Spinal cord (tissue), 10 donors: Measurements from ENCODE around the gene KANTR. TPM values are rescaled to one million over a fixed set of nuclear protein-coding genes. Genes with fewer than 3 reads are reported as not detected.

Experiments used
- DNase-seq, 6 donors: peaks; one replicate each; pipeline versions ENCODE4 v3.0.0 to v3.0.0-alpha.2; 2013 to 2015; ENCODE audit warnings: low spot score in 6 of 6, low read depth in 4 of 6
- H3K27ac ChIP-seq: one replicate; pipeline ENCODE4 v1.5.1; 2013; ENCODE audit warnings: low read depth, low read length, control low read depth
- H3K27me3 ChIP-seq: one replicate; pipeline ENCODE4 v1.6.1; 2013; ENCODE audit warnings: low read length; ENCODE audit not compliant: control insufficient read depth, insufficient read depth
- H3K36me3 ChIP-seq: one replicate; pipeline ENCODE4 v1.6.1; 2013; ENCODE audit warnings: low read length; ENCODE audit not compliant: control insufficient read depth, insufficient read depth
- H3K4me1 ChIP-seq: one replicate; pipeline ENCODE4 v1.6.1; 2013; ENCODE audit warnings: low read length; ENCODE audit not compliant: control insufficient read depth, insufficient read depth
- H3K4me3 ChIP-seq: one replicate; pipeline ENCODE4 v1.5.1; 2013; ENCODE audit warnings: low read depth, low read length, control low read depth
- H3K9me3 ChIP-seq: one replicate; pipeline ENCODE4 v1.6.1; 2013; ENCODE audit warnings: low read length; ENCODE audit not compliant: control insufficient read depth, insufficient read depth
- whole genome bisulfite sequencing: methylation state at CpG from one replicate; pipeline ENCODE4 v1.1.5; 2013; ENCODE audit warnings: missing lambda C conversion rate; ENCODE audit not compliant: insufficient coverage; 5-methylcytosine and 5-hydroxymethylcytosine counted together
- polyA plus RNA-seq, 2 donors: library from polyadenylated mRNA; unstranded; fragments of 120-200 nt; gene quantifications; one replicate each; pipeline ENCODE4 v1.2.1, GENCODE V29; 2013; ENCODE audit not compliant: insufficient read length in 2 of 2
- total RNA-seq, 2 donors: library from RNA; depleted of rRNA in 1 of 2; stranded (reverse); fragments of 120-200 nt in 1 of 2; fragments of >200 nt in 1 of 2; gene quantifications; one replicate each; pipeline versions ENCODE4 v1.2.3 to v1.2.4, GENCODE V29; 2013 to 2014
- donor health status: healthy.

Gene KANTR
- total and polyA plus RNA-seq, 4 donors, result 18.6 to 46.4 (median 28.9) TPM

- peaks cover 17% of the 10 kb centered on the region for H3K36me3 ChIP-seq
- H3K27ac ChIP-seq, result no peak overlapping the region
- WGBS, result 46% methylated on average over 2 of the region's 3 CpGs
- peak in 1 of 6 donors; percentile 16 for DNase-seq
- H3K27me3 ChIP-seq, result peaks cover 11% of the 10 kb centered on the region
- no peak overlapping the region for H3K4me3 ChIP-seq
- H3K9me3 ChIP-seq, result no peaks in the 10 kb centered on the region
- H3K4me1 ChIP-seq, result peaks cover 6% of the 10 kb centered on the region
These were observed 22.2 kb downstream of the KANTR start for GRCh38 chrX:53116101-53116500.

- Histone ChIP-seq H3K4me1 (no peaks in the 10 kb centered on the region), H3K4me3 (no peak overlapping the region), H3K9me3 (peaks cover 3% of the 10 kb centered on the region), H3K36me3 (no peaks in the 10 kb centered on the region), H3K27me3 (peaks cover 6% of the 10 kb centered on the region), H3K27ac (no peak overlapping the region)
- DNase-seq, result peak in 1 of 6 donors; percentile 9
- WGBS, result no CpG with 5 or more reads among the region's 1 CpG
These were observed 28.1 kb downstream of the KANTR start for GRCh38 chrX:53122013-53122412.

GRCh38 chrX:53125506-53125905 lies 31.6 kb downstream of the KANTR start:
- Histone ChIP-seq H3K4me3 (no peak overlapping the region), H3K4me1 (no peaks in the 10 kb centered on the region), H3K27ac (no peak overlapping the region), H3K9me3 (peaks cover 3% of the 10 kb centered on the region), H3K27me3 (peaks cover 7% of the 10 kb centered on the region), H3K36me3 (no peaks in the 10 kb centered on the region)
- no peak for DNase-seq

GRCh38 chrX:53126377-53126776 lies 32.4 kb downstream of the KANTR start:
- no peaks in the 10 kb centered on the region for H3K4me1 ChIP-seq
- no peak overlapping the region for H3K27ac ChIP-seq
- no CpG with 5 or more reads among the region's 2 CpGs for WGBS
- H3K4me3 ChIP-seq, result no peak overlapping the region
- no peak for DNase-seq
- H3K36me3 ChIP-seq, result no peaks in the 10 kb centered on the region
- peaks cover 3% of the 10 kb centered on the region for H3K9me3 ChIP-seq
- H3K27me3 ChIP-seq, result peaks cover 7% of the 10 kb centered on the region

GRCh38 chrX:53128097-53128749 lies 34.3 kb downstream of the KANTR start:
- H3K9me3 ChIP-seq, result peaks cover 3% of the 10 kb centered on the region
- 60% methylated on average over 3 of the region's 3 CpGs for WGBS
- H3K4me1 ChIP-seq, result no peaks in the 10 kb centered on the region
- H3K27me3 ChIP-seq, result peaks cover 14% of the 10 kb centered on the region
- H3K4me3 ChIP-seq, result no peak overlapping the region
- DNase-seq, result no peak
- H3K27ac ChIP-seq, result no peak overlapping the region
- no peaks in the 10 kb centered on the region for H3K36me3 ChIP-seq

- no peak overlapping the region for H3K4me3 ChIP-seq
- no CpG with 5 or more reads among the region's 4 CpGs for WGBS
- H3K4me1 ChIP-seq, result no peaks in the 10 kb centered on the region
- H3K9me3 ChIP-seq, result no peaks in the 10 kb centered on the region
- H3K27ac ChIP-seq, result no peak overlapping the region
- H3K36me3 ChIP-seq, result no peaks in the 10 kb centered on the region
- DNase-seq, result no peak
- peaks cover 15% of the 10 kb centered on the region for H3K27me3 ChIP-seq
These were observed 39.5 kb downstream of the KANTR start for GRCh38 chrX:53133400-53133799.

GRCh38 chrX:53135581-53135980 lies 41.6 kb downstream of the KANTR start:
- H3K9me3 ChIP-seq, result no peaks in the 10 kb centered on the region
- 77% methylated on average over 2 of the region's 2 CpGs for WGBS
- H3K4me3 ChIP-seq, result no peak overlapping the region
- no peak overlapping the region for H3K27ac ChIP-seq
- no peak for DNase-seq
- peaks cover 15% of the 10 kb centered on the region for H3K27me3 ChIP-seq
- H3K4me1 ChIP-seq, result no peaks in the 10 kb centered on the region
- no peaks in the 10 kb centered on the region for H3K36me3 ChIP-seq

GRCh38 chrX:53153581-53153980 lies 59.6 kb downstream of the KANTR start:
- no peak overlapping the region for H3K4me3 ChIP-seq
- no peak overlapping the region for H3K27ac ChIP-seq
- no peaks in the 10 kb centered on the region for H3K36me3 ChIP-seq
- peaks cover 2% of the 10 kb centered on the region for H3K27me3 ChIP-seq
- WGBS, result 75% methylated on average over 1 of the region's 1 CpG
- H3K4me1 ChIP-seq, result no peaks in the 10 kb centered on the region
- no peak for DNase-seq
- no peaks in the 10 kb centered on the region for H3K9me3 ChIP-seq

- peaks cover 2% of the 10 kb centered on the region for H3K27me3 ChIP-seq
- no peak overlapping the region for H3K4me3 ChIP-seq
- DNase-seq, result no peak
- H3K27ac ChIP-seq, result no peak overlapping the region
- no peaks in the 10 kb centered on the region for H3K36me3 ChIP-seq
- no peaks in the 10 kb centered on the region for H3K9me3 ChIP-seq
- no peaks in the 10 kb centered on the region for H3K4me1 ChIP-seq
- 58% methylated on average over 2 of the region's 8 CpGs for WGBS
These were observed 61.7 kb downstream of the KANTR start for GRCh38 chrX:53155512-53156206.

- no peak for DNase-seq
- Histone ChIP-seq H3K36me3 (no peaks in the 10 kb centered on the region), H3K9me3 (no peaks in the 10 kb centered on the region), H3K27me3 (peaks cover 2% of the 10 kb centered on the region), H3K4me1 (no peaks in the 10 kb centered on the region), H3K27ac (no peak overlapping the region), H3K4me3 (no peak overlapping the region)
- no CpG with 5 or more reads among the region's 2 CpGs for WGBS
These were observed 62.3 kb downstream of the KANTR start for GRCh38 chrX:53156207-53156596.
